EH (cell line): Measurements from ENCODE around the gene POLN.

Source experiments
- DNase-seq: peaks from one replicate; pipeline ENCODE4 v3.0.0-alpha.2; 2015; ENCODE audit warnings: low read depth

Gene POLN

GRCh38 chr4:2082627-2083026 is 159.3 kb downstream of the POLN start:
- DNase-seq, result no peak

GRCh38 chr4:2082118-2082517 is 159.8 kb downstream of the POLN start:
- DNase-seq, result no peak

- no peak for DNase-seq
Measured at GRCh38 chr4:2081540-2081939, 160.4 kb downstream of the POLN start.

GRCh38 chr4:2080429-2081300 is 161.3 kb downstream of the POLN start:
- DNase-seq, result no peak

- no peak for DNase-seq
Measured at GRCh38 chr4:2079926-2080325, 162.0 kb downstream of the POLN start.

GRCh38 chr4:2079006-2079405 is 162.9 kb downstream of the POLN start:
- no peak for DNase-seq

GRCh38 chr4:2078584-2078983 is 163.3 kb downstream of the POLN start:
- DNase-seq, result peak; percentile 54

- no peak for DNase-seq
Measured at GRCh38 chr4:2077537-2078460, 164.1 kb downstream of the POLN start.

GRCh38 chr4:2076908-2077536 is 164.9 kb downstream of the POLN start:
- DNase-seq, result no peak

GRCh38 chr4:2075987-2076907 is 165.7 kb downstream of the POLN start:
- DNase-seq, result no peak

GRCh38 chr4:2075171-2075986 is 166.5 kb downstream of the POLN start:
- DNase-seq, result no peak

- no peak for DNase-seq
Measured at GRCh38 chr4:2074588-2074987, 167.3 kb downstream of the POLN start.

GRCh38 chr4:2073808-2074481 is 168.0 kb downstream of the POLN start:
- no peak for DNase-seq

- no peak for DNase-seq
Measured at GRCh38 chr4:2072971-2073807, 168.7 kb downstream of the POLN start.

GRCh38 chr4:2071912-2072867 is 169.7 kb downstream of the POLN start:
- no peak for DNase-seq

GRCh38 chr4:2071252-2071911 is 170.5 kb downstream of the POLN start:
- no peak for DNase-seq
